Measurements from ENCODE around the gene CD226. TPM values are rescaled to one million over a fixed set of nuclear protein-coding genes. Genes with fewer than 3 reads are reported as not detected.
"Not testable (repeated sequence)": the region's sequence is repeated elsewhere in the genome, so short reads cannot be mapped to it uniquely, and the experiment has no call there.

CD226 gene
- total and polyA plus RNA-seq, 4 donors: 1.2 to 2.2 (median 1.6) TPM

- Histone ChIP-seq H3K4me3 (ENCODE audit: low read depth, low read length) (no peak overlapping the region), H3K36me3 (ENCODE audit: control insufficient read depth, insufficient read depth, low read length) (peaks cover 6% of the 10 kb centered on the region), H3K27ac (ENCODE audit: low read depth, low read length) (no peak overlapping the region), H3K9me3 (ENCODE audit: control insufficient read depth, insufficient read depth, low read length) (no peaks in the 10 kb centered on the region), H3K27me3 (ENCODE audit: control insufficient read depth, insufficient read depth, low read length) (no peaks in the 10 kb centered on the region), H3K4me1 (ENCODE audit: control insufficient read depth, insufficient read depth, low read length) (peaks cover 6% of the 10 kb centered on the region)
- 94% methylated on average over 11 of the region's 11 CpGs for WGBS (ENCODE audit: insufficient coverage)
- no peak for DNase-seq (ENCODE audit: low read depth in 4 of 6, low spot score in 6 of 6)
Observed at GRCh38 chr18:69839497-69839896, 108.2 kb downstream of the CD226 start.

GRCh38 chr18:69838620-69839411 is 108.9 kb downstream of the CD226 start:
- no peak for DNase-seq (ENCODE audit: low read depth in 4 of 6, low spot score in 6 of 6)
- Histone ChIP-seq H3K4me1 (ENCODE audit: control insufficient read depth, insufficient read depth, low read length) (peaks cover 6% of the 10 kb centered on the region), H3K9me3 (ENCODE audit: control insufficient read depth, insufficient read depth, low read length) (no peaks in the 10 kb centered on the region), H3K4me3 (ENCODE audit: low read depth, low read length) (no peak overlapping the region), H3K27ac (ENCODE audit: low read depth, low read length) (no peak overlapping the region), H3K27me3 (ENCODE audit: control insufficient read depth, insufficient read depth, low read length) (no peaks in the 10 kb centered on the region), H3K36me3 (ENCODE audit: control insufficient read depth, insufficient read depth, low read length) (peaks cover 6% of the 10 kb centered on the region)
- WGBS (ENCODE audit: insufficient coverage): 96% methylated on average over 3 of the region's 3 CpGs

GRCh38 chr18:69838003-69838402 is 109.7 kb downstream of the CD226 start:
- peaks cover 6% of the 10 kb centered on the region for H3K36me3 ChIP-seq (ENCODE audit: control insufficient read depth, insufficient read depth, low read length)
- no CpG with 5 or more reads among the region's 1 CpG for WGBS (ENCODE audit: insufficient coverage)
- no peak overlapping the region for H3K4me3 ChIP-seq (ENCODE audit: low read depth, low read length)
- H3K27ac ChIP-seq (ENCODE audit: low read depth, low read length): no peak overlapping the region
- DNase-seq (ENCODE audit: low read depth in 4 of 6, low spot score in 6 of 6): no peak
- H3K9me3 ChIP-seq (ENCODE audit: control insufficient read depth, insufficient read depth, low read length): no peaks in the 10 kb centered on the region
- no peaks in the 10 kb centered on the region for H3K27me3 ChIP-seq (ENCODE audit: control insufficient read depth, insufficient read depth, low read length)
- peaks cover 6% of the 10 kb centered on the region for H3K4me1 ChIP-seq (ENCODE audit: control insufficient read depth, insufficient read depth, low read length)

GRCh38 chr18:69834980-69835379 is 112.7 kb downstream of the CD226 start:
- WGBS (ENCODE audit: insufficient coverage): 100% methylated on average over 2 of the region's 12 CpGs
- not testable (repeated sequence) for H3K9me3 ChIP-seq (ENCODE audit: control insufficient read depth, insufficient read depth, low read length); H3K27ac ChIP-seq (ENCODE audit: low read depth, low read length); DNase-seq (ENCODE audit: low read depth in 4 of 6, low spot score in 6 of 6); H3K4me3 ChIP-seq (ENCODE audit: low read depth, low read length); H3K4me1 ChIP-seq (ENCODE audit: control insufficient read depth, insufficient read depth, low read length); H3K36me3 ChIP-seq (ENCODE audit: control insufficient read depth, insufficient read depth, low read length); H3K27me3 ChIP-seq (ENCODE audit: control insufficient read depth, insufficient read depth, low read length)

GRCh38 chr18:69830189-69830588 is 117.5 kb downstream of the CD226 start:
- H3K36me3 ChIP-seq (ENCODE audit: control insufficient read depth, insufficient read depth, low read length): no peaks in the 10 kb centered on the region
- no peaks in the 10 kb centered on the region for H3K9me3 ChIP-seq (ENCODE audit: control insufficient read depth, insufficient read depth, low read length)
- H3K27me3 ChIP-seq (ENCODE audit: control insufficient read depth, insufficient read depth, low read length): no peaks in the 10 kb centered on the region
- DNase-seq (ENCODE audit: low read depth in 4 of 6, low spot score in 6 of 6): no peak
- H3K27ac ChIP-seq (ENCODE audit: low read depth, low read length): no peak overlapping the region
- no peaks in the 10 kb centered on the region for H3K4me1 ChIP-seq (ENCODE audit: control insufficient read depth, insufficient read depth, low read length)
- no peak overlapping the region for H3K4me3 ChIP-seq (ENCODE audit: low read depth, low read length)
- WGBS (ENCODE audit: insufficient coverage): no CpG with 5 or more reads among the region's 1 CpG

GRCh38 chr18:69820538-69820937 is 127.1 kb downstream of the CD226 start:
- no peak overlapping the region for H3K27ac ChIP-seq (ENCODE audit: low read depth, low read length)
- no peak overlapping the region for H3K4me3 ChIP-seq (ENCODE audit: low read depth, low read length)
- H3K27me3 ChIP-seq (ENCODE audit: control insufficient read depth, insufficient read depth, low read length): no peaks in the 10 kb centered on the region
- no peaks in the 10 kb centered on the region for H3K36me3 ChIP-seq (ENCODE audit: control insufficient read depth, insufficient read depth, low read length)
- H3K9me3 ChIP-seq (ENCODE audit: control insufficient read depth, insufficient read depth, low read length): peaks cover 2% of the 10 kb centered on the region
- WGBS (ENCODE audit: insufficient coverage): no CpG with 5 or more reads among the region's 4 CpGs
- no peak for DNase-seq (ENCODE audit: low read depth in 4 of 6, low spot score in 6 of 6)
- H3K4me1 ChIP-seq (ENCODE audit: control insufficient read depth, insufficient read depth, low read length): no peaks in the 10 kb centered on the region

GRCh38 chr18:69819460-69819859 is 128.2 kb downstream of the CD226 start:
- no CpG with 5 or more reads among the region's 2 CpGs for WGBS (ENCODE audit: insufficient coverage)
- no peaks in the 10 kb centered on the region for H3K27me3 ChIP-seq (ENCODE audit: control insufficient read depth, insufficient read depth, low read length)

GRCh38 chr18:69817335-69817940 is 130.2 kb downstream of the CD226 start:
- Histone ChIP-seq H3K36me3 (ENCODE audit: control insufficient read depth, insufficient read depth, low read length) (no peaks in the 10 kb centered on the region), H3K4me1 (ENCODE audit: control insufficient read depth, insufficient read depth, low read length) (no peaks in the 10 kb centered on the region), H3K9me3 (ENCODE audit: control insufficient read depth, insufficient read depth, low read length) (peaks cover 2% of the 10 kb centered on the region), H3K27ac (ENCODE audit: low read depth, low read length) (no peak overlapping the region), H3K4me3 (ENCODE audit: low read depth, low read length) (no peak overlapping the region), H3K27me3 (ENCODE audit: control insufficient read depth, insufficient read depth, low read length) (no peaks in the 10 kb centered on the region)
- WGBS (ENCODE audit: insufficient coverage): 88% methylated on average over 3 of the region's 5 CpGs
- no peak for DNase-seq (ENCODE audit: low read depth in 4 of 6, low spot score in 6 of 6)

More at GRCh38 chr18:69819460-69819859, 128.2 kb downstream of the CD226 start:
- no peak overlapping the region for H3K27ac ChIP-seq (ENCODE audit: low read depth, low read length)
- H3K36me3 ChIP-seq (ENCODE audit: control insufficient read depth, insufficient read depth, low read length): no peaks in the 10 kb centered on the region
- H3K9me3 ChIP-seq (ENCODE audit: control insufficient read depth, insufficient read depth, low read length): peaks cover 2% of the 10 kb centered on the region
- no peaks in the 10 kb centered on the region for H3K4me1 ChIP-seq (ENCODE audit: control insufficient read depth, insufficient read depth, low read length)
- no peak overlapping the region for H3K4me3 ChIP-seq (ENCODE audit: low read depth, low read length)
- no peak for DNase-seq (ENCODE audit: low read depth in 4 of 6, low spot score in 6 of 6)

GRCh38 chr18:69814861-69815385 is 132.8 kb downstream of the CD226 start:
- DNase-seq (ENCODE audit: low read depth in 4 of 6, low spot score in 6 of 6): no peak
- Histone ChIP-seq H3K4me1 (ENCODE audit: control insufficient read depth, insufficient read depth, low read length) (no peaks in the 10 kb centered on the region), H3K4me3 (ENCODE audit: low read depth, low read length) (no peak overlapping the region), H3K9me3 (ENCODE audit: control insufficient read depth, insufficient read depth, low read length) (peaks cover 2% of the 10 kb centered on the region), H3K27ac (ENCODE audit: low read depth, low read length) (no peak overlapping the region), H3K27me3 (ENCODE audit: control insufficient read depth, insufficient read depth, low read length) (no peaks in the 10 kb centered on the region), H3K36me3 (ENCODE audit: control insufficient read depth, insufficient read depth, low read length) (no peaks in the 10 kb centered on the region)
- 80% methylated on average over 1 of the region's 4 CpGs for WGBS (ENCODE audit: insufficient coverage)

- no peak overlapping the region for H3K27ac ChIP-seq (ENCODE audit: low read depth, low read length)
- no peak overlapping the region for H3K4me3 ChIP-seq (ENCODE audit: low read depth, low read length)
- no CpG with 5 or more reads among the region's 1 CpG for WGBS (ENCODE audit: insufficient coverage)
- H3K4me1 ChIP-seq (ENCODE audit: control insufficient read depth, insufficient read depth, low read length): no peaks in the 10 kb centered on the region
- H3K36me3 ChIP-seq (ENCODE audit: control insufficient read depth, insufficient read depth, low read length): no peaks in the 10 kb centered on the region
- H3K27me3 ChIP-seq (ENCODE audit: control insufficient read depth, insufficient read depth, low read length): no peaks in the 10 kb centered on the region
- no peaks in the 10 kb centered on the region for H3K9me3 ChIP-seq (ENCODE audit: control insufficient read depth, insufficient read depth, low read length)
- no peak for DNase-seq (ENCODE audit: low read depth in 4 of 6, low spot score in 6 of 6)
Observed at GRCh38 chr18:69813559-69813958, 134.1 kb downstream of the CD226 start.

All from spinal cord (tissue), 10 donors.